IMR-90 (cell line): ENCODE results near the gene MYOF. TPM values are rescaled to one million over a fixed set of nuclear protein-coding genes. Genes with fewer than 3 reads are reported as not detected.

ENCODE experiments used
- ATAC-seq: fragments of 200-7000 bp; cut with Tn5 transposase; 2 replicates; pipeline ENCODE4 v1.9.1; 2020; ENCODE audit warnings: low read depth, mild to moderate bottlenecking, moderate library complexity
- BruUV-seq: library from RNA; stranded (reverse); fragments of 400-500 nt; replicated peaks from 2 replicates; lab custom pipeline; 2021; lab: Mats Ljungman, UMichigan
- CTCF ChIA-PET: fragments of 300-600 bp; formaldehyde crosslinking; extraction: SDS; loops from one replicate; lab custom pipeline; 2021; ENCODE audit warnings: antibody characterized with exemption; lab: Yijun Ruan, JAX
- POLR2A ChIA-PET: fragments of 300-600 bp; sonication (Branson Sonifier 250); formaldehyde crosslinking; loops from one replicate; lab custom pipeline; 2022; ENCODE audit warnings: antibody characterized with exemption; ENCODE audit not compliant: unreplicated experiment; lab: Charles Lee
- DNase-seq: peaks from one replicate; pipeline ENCODE4 v3.0.0; 2013
- H2AFZ ChIP-seq: replicated peaks from 2 replicates; pipeline ENCODE3; 2013; ENCODE audit warnings: low read length, mild to moderate bottlenecking; ENCODE audit not compliant: poor library complexity
- H2AK5ac ChIP-seq: 2 replicates; pipeline ENCODE4 v1.6.1; 2013; ENCODE audit warnings: low read depth, low read length, inconsistent platforms
- H2AK9ac ChIP-seq: replicated peaks from 2 replicates; pipeline ENCODE3; 2013; ENCODE audit warnings: mild to moderate bottlenecking, low read depth, low read length, moderate library complexity; ENCODE audit not compliant: poor library complexity
- H2BK120ac ChIP-seq: 2 replicates; pipeline ENCODE4 v1.6.1; 2013; ENCODE audit warnings: low read depth, low read length, inconsistent platforms
- H2BK15ac ChIP-seq: 3 replicates; pipeline ENCODE4 v1.6.1; 2013; ENCODE audit warnings: low read depth, low read length, inconsistent platforms
- H2BK20ac ChIP-seq: 2 replicates; pipeline ENCODE4 v1.6.1; 2013; ENCODE audit warnings: low read depth, mild to moderate bottlenecking, inconsistent platforms, low read length, moderate library complexity
- H2BK5ac ChIP-seq: 2 replicates; pipeline ENCODE4 v1.6.1; 2013; ENCODE audit warnings: mild to moderate bottlenecking, low read depth, low read length, inconsistent platforms; ENCODE audit not compliant: poor library complexity, severe bottlenecking
- H3K14ac ChIP-seq: replicated peaks from 2 replicates; pipeline ENCODE4 v1.6.1; 2013; ENCODE audit warnings: low read depth, low read length, inconsistent platforms
- H3K18ac ChIP-seq: 2 replicates; pipeline ENCODE4 v1.6.1; 2013; ENCODE audit warnings: low read depth, low read length, control low read depth
- H3K23ac ChIP-seq: 2 replicates; pipeline ENCODE4 v1.6.1; 2013; ENCODE audit warnings: low read depth, low read length, inconsistent platforms
- H3K27ac ChIP-seq: 2 replicates; pipeline ENCODE4 v1.5.1; 2013; ENCODE audit warnings: mild to moderate bottlenecking, control low read depth, low read length; ENCODE audit not compliant: insufficient read depth
- H3K27me3 ChIP-seq: 2 replicates; pipeline ENCODE4 v1.6.1; 2013; ENCODE audit warnings: low read length; ENCODE audit not compliant: control insufficient read depth, insufficient read depth
- H3K36me3 ChIP-seq: 2 replicates; pipeline ENCODE4 v1.6.1; 2013; ENCODE audit warnings: low read length, mixed read lengths; ENCODE audit not compliant: control insufficient read depth, insufficient read depth
- H3K4ac ChIP-seq: 2 replicates; pipeline ENCODE4 v1.6.1; 2013; ENCODE audit warnings: low read depth, low read length, inconsistent platforms
- H3K4me1 ChIP-seq: 2 replicates; pipeline ENCODE4 v1.6.1; 2013; ENCODE audit warnings: low read length, mixed read lengths; ENCODE audit not compliant: control insufficient read depth, insufficient read depth
- H3K4me2 ChIP-seq: 2 replicates; pipeline ENCODE4 v1.6.1; 2013; ENCODE audit warnings: low read depth, mild to moderate bottlenecking, control low read depth, low read length, moderate library complexity
- H3K4me3 ChIP-seq: 2 replicates; pipeline ENCODE4 v1.5.1; 2013; ENCODE audit warnings: low read depth, mild to moderate bottlenecking, control low read depth, low read length, moderate library complexity; ENCODE audit not compliant: insufficient read depth
- H3K56ac ChIP-seq: 2 replicates; pipeline ENCODE4 v1.6.1; 2013; ENCODE audit warnings: low read length, inconsistent platforms; ENCODE audit not compliant: insufficient read depth; ENCODE audit errors: extremely low read depth
- H3K79me1 ChIP-seq, 2 experiments: 2 replicates each; pipeline ENCODE4 v1.6.1; 2013; ENCODE audit warnings: low read length in 2 of 2, inconsistent platforms in 1 of 2, low read depth in 1 of 2
- H3K9ac ChIP-seq: 2 replicates; pipeline ENCODE4 v1.6.1; 2013; ENCODE audit warnings: low read depth, low read length, control low read depth
- H3K9me1 ChIP-seq: 2 replicates; pipeline ENCODE4 v1.6.1; 2013; ENCODE audit warnings: low read length, inconsistent platforms; ENCODE audit not compliant: insufficient read depth
- H3K9me3 ChIP-seq: 2 replicates; pipeline ENCODE4 v1.6.1; 2013; ENCODE audit warnings: low read length; ENCODE audit not compliant: control insufficient read depth, insufficient read depth
- H4K20me1 ChIP-seq: 2 replicates; pipeline ENCODE4 v1.6.1; 2013; ENCODE audit warnings: low read length, inconsistent platforms; ENCODE audit not compliant: insufficient read depth
- H4K5ac ChIP-seq: 2 replicates; pipeline ENCODE4 v1.6.1; 2013; ENCODE audit warnings: mild to moderate bottlenecking, low read depth, low read length, control low read depth
- H4K8ac ChIP-seq, 2 experiments: 2 replicates each; pipeline ENCODE4 v1.6.1; 2013; ENCODE audit warnings: low read depth in 2 of 2, low read length in 2 of 2, control low read depth in 1 of 2, inconsistent platforms in 1 of 2
- H4K91ac ChIP-seq: 2 replicates; pipeline ENCODE4 v1.6.1; 2013; ENCODE audit warnings: low read depth, low read length, inconsistent platforms; ENCODE audit not compliant: insufficient read depth
- FOS ChIP-seq: fragments of 150-350 bp; IDR thresholded peaks from 2 replicates; pipeline ENCODE4 v1.6.1; 2016; ENCODE audit warnings: low read depth, low read length
- RAD21 ChIP-seq: IDR thresholded peaks from 2 replicates; pipeline ENCODE4 v1.6.1; 2012; ENCODE audit warnings: low read length, improper control_type of control experiment
- WGBS, 2 experiments: methylation state at CpG; one replicate each; pipeline versions ENCODE4 v1.1.5 to v1.1.7; 2013; ENCODE audit warnings: missing lambda C conversion rate in 2 of 2; ENCODE audit not compliant: insufficient read length in 1 of 2; ENCODE audit errors: extremely low coverage in 2 of 2; 5-methylcytosine and 5-hydroxymethylcytosine counted together
- dilution Hi-C: fragments of 300-500 bp; cut with HindIII; formaldehyde crosslinking; loops from one replicate; pipeline ENCODE4 v1.14.3; 2018; ENCODE audit warnings: low sequenced_read_pairs; ENCODE audit not compliant: unreplicated experiment
- in situ Hi-C: fragments of 300-500 bp; cut with MboI; formaldehyde crosslinking; loops from 3 replicates; pipeline ENCODE4 v1.14.3; 2019; ENCODE audit warnings: low sequenced_read_pairs, inconsistent platforms, mixed read lengths
- intact Hi-C: fragments of 100-400 bp; cut with micrococcal nuclease; formaldehyde crosslinking; loops from 2 replicates; pipeline ENCODE4 v1.10.0; 2022
- polyA plus RNA-seq, 3 experiments: library from polyadenylated mRNA; depleted of rRNA; stranded (reverse); fragments of >200 nt; gene quantifications; 2 replicates each; pipeline ENCODE4 v1.2.3, GENCODE V29; 2012; ENCODE audit warnings: low replicate concordance in 1 of 3
- total RNA-seq: library from RNA; depleted of rRNA; stranded (reverse); fragments of >200 nt; gene quantifications from 2 replicates; pipeline ENCODE4 v1.2.3, GENCODE V29; 2012
- TF ChIP-seq, protein P1 (sequence below): conservative IDR thresholded peaks from 2 replicates; pipeline ENCODE4 v1.5.1; 2012; ENCODE audit warnings: mild to moderate bottlenecking, low read depth, low read length, improper control_type of control experiment

MYOF gene
- total and polyA plus RNA-seq, 2 of the 4 experiments (the other 2 are of a cell fraction), result 221 to 281 TPM

- ATAC-seq (peak; percentile 63), DNase-seq (peak; percentile 52)
- 0 out of 2 replicates have a peak, but pooled peaks cover 1% of the 10 kb centered on the region for H3K4me1 ChIP-seq
- no peak overlapping the region for H2BK15ac ChIP-seq
- no peak overlapping the region for H3K9ac ChIP-seq
- ChIA-PET CTCF (interaction anchor here (0.6 to 1.7 kb wide), 12 partner anchors 9 to 1394 kb away, joined by 3 to 8 read pairs (median 4); partner anchors contain the start of gene MYOF), POLR2A (no interaction called here)
- H3K23ac ChIP-seq, result no peak overlapping the region
- H3K4ac ChIP-seq, result no peak overlapping the region
- H3K4me2 ChIP-seq, result no peak overlapping the region
- no peak overlapping the region for H3K27ac ChIP-seq
- no peak overlapping the region for H2AK5ac ChIP-seq
- WGBS, 2 experiments, result 50% methylated on average over 2 of the region's 6 CpGs; no CpG with 5 or more reads in 1 of the 2 experiments
- H3K27me3 ChIP-seq, result no peaks in the 10 kb centered on the region
- no peak overlapping the region for H4K91ac ChIP-seq
- peaks cover 3% of the 10 kb centered on the region; the same call in 1 of the 2 replicates for H3K9me1 ChIP-seq
- H2BK120ac ChIP-seq, result no peak overlapping the region
- H3K36me3 ChIP-seq, result peaks cover 62% of the 10 kb centered on the region
- no peak overlapping the region for H4K5ac ChIP-seq
- peaks cover 11 to 53% of the 10 kb centered on the region in 2 experiments for H3K79me1 ChIP-seq
- H3K9me3 ChIP-seq, result no peaks in the 10 kb centered on the region
- dilution Hi-C loops, result no loop called here
- no TSS peak for BruUV-seq
- no peak overlapping the region for H2BK20ac ChIP-seq
- H4K8ac ChIP-seq, result no peak overlapping the region
- no peak overlapping the region for H2BK5ac ChIP-seq
- no peak overlapping the region for H2AK9ac ChIP-seq
- no peak overlapping the region for H3K18ac ChIP-seq
- no peak overlapping the region for H3K14ac ChIP-seq
- no peaks in the 10 kb centered on the region for H4K20me1 ChIP-seq
- H2AFZ ChIP-seq, result no peak overlapping the region
- no peak overlapping the region for H3K4me3 ChIP-seq
- TF ChIP-seq RAD21 (0 out of 2 replicates have a peak, but pooled peaks have one; percentile 21), FOS (no peak)
- TF ChIP-seq, protein P1, sequence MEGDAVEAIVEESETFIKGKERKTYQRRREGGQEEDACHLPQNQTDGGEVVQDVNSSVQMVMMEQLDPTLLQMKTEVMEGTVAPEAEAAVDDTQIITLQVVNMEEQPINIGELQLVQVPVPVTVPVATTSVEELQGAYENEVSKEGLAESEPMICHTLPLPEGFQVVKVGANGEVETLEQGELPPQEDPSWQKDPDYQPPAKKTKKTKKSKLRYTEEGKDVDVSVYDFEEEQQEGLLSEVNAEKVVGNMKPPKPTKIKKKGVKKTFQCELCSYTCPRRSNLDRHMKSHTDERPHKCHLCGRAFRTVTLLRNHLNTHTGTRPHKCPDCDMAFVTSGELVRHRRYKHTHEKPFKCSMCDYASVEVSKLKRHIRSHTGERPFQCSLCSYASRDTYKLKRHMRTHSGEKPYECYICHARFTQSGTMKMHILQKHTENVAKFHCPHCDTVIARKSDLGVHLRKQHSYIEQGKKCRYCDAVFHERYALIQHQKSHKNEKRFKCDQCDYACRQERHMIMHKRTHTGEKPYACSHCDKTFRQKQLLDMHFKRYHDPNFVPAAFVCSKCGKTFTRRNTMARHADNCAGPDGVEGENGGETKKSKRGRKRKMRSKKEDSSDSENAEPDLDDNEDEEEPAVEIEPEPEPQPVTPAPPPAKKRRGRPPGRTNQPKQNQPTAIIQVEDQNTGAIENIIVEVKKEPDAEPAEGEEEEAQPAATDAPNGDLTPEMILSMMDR, result peak; percentile 60
- in situ Hi-C loops, result loop anchor here (25.0 kb wide), 1 partner anchor 334 kb away; no protein-coding TSS in a partner anchor
- intact Hi-C loops, result loop anchor here (2.0 kb wide), 1 partner anchor 272 kb away; no protein-coding TSS in a partner anchor
- H3K56ac ChIP-seq, result no peak overlapping the region
Observed at GRCh38 chr10:93352638-93353383, 129.3 kb downstream of the MYOF start.
